Measurements from ENCODE around the gene ARL3.

Gene ARL3

DNA sequence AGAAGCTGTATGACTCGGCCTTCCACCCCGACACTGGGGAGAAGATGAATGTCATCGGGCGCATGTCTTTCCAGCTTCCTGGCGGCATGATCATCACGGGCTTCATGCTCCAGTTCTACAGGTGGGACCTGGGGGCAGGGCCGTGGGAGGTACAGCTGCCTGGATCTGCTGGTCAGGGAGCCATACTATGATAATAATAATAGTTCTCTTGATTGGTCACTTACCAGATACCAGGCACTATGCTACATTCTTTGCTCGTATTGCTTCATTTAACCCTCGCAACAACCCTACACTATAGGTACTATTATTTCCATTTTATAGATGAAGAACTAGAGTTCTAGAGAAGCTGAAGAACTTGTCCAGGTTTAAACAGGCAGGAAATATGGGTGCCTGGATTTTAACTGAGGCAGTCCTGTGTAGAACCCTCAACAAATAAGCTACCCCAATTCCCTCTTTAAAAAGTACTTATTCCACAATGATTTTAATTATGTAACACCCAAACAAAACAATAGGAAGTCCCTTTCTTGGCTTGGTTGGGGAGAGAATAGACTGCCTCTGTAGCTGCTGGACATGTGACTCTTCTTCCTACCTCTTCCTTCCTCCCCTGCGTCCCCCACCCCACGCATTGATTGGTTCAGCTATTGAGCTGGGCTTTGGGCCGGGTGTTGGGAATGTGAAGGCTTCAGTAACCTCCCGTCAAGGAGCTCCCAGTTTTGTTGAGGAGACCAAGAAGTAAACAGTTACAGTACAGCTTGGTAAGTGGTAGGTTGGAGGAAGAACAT is 13.0 kb upstream of the ARL3 start:
- TF ChIP-seq, protein P1, sequence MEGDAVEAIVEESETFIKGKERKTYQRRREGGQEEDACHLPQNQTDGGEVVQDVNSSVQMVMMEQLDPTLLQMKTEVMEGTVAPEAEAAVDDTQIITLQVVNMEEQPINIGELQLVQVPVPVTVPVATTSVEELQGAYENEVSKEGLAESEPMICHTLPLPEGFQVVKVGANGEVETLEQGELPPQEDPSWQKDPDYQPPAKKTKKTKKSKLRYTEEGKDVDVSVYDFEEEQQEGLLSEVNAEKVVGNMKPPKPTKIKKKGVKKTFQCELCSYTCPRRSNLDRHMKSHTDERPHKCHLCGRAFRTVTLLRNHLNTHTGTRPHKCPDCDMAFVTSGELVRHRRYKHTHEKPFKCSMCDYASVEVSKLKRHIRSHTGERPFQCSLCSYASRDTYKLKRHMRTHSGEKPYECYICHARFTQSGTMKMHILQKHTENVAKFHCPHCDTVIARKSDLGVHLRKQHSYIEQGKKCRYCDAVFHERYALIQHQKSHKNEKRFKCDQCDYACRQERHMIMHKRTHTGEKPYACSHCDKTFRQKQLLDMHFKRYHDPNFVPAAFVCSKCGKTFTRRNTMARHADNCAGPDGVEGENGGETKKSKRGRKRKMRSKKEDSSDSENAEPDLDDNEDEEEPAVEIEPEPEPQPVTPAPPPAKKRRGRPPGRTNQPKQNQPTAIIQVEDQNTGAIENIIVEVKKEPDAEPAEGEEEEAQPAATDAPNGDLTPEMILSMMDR (IDR thresholded peaks at IDR 0.05; ENCODE audit: low read depth, low read length, poor library complexity, severe bottlenecking): no peak
- no peak for TF ChIP-seq EZH2phosphoT487 (IDR thresholded peaks at IDR 0.05; ENCODE audit: borderline replicate concordance, low read length)
- peaks cover 75% of the 10 kb centered on the region for H3K36me3 ChIP-seq (ENCODE audit: control insufficient read depth, low read length)
- no peak overlapping the region for H3K4me2 ChIP-seq (ENCODE audit: low read length)
- no peaks in the 10 kb centered on the region for H3F3A ChIP-seq (ENCODE audit: control insufficient read depth, insufficient read depth)
- no peak overlapping the region for H3K4me3 ChIP-seq (ENCODE audit: low read length)
- H3K9me3 ChIP-seq (ENCODE audit: control insufficient read depth, insufficient read depth, low read length): no peaks in the 10 kb centered on the region
- no peaks in the 10 kb centered on the region for H3K4me1 ChIP-seq (ENCODE audit: control insufficient read depth, low read length)
- H3K27ac ChIP-seq (ENCODE audit: low read depth, low read length): no peak overlapping the region
- no peaks in the 10 kb centered on the region for H3K27me3 ChIP-seq (ENCODE audit: control insufficient read depth, low read length)
- H3K79me2 ChIP-seq (ENCODE audit: control insufficient read depth, low read length): peaks cover 33% of the 10 kb centered on the region
- H3K9me2 ChIP-seq (replicated peaks; ENCODE audit: control insufficient read depth, low read length): no peaks in the 10 kb centered on the region
- no peaks in the 10 kb centered on the region for H4K20me1 ChIP-seq (ENCODE audit: control insufficient read depth, insufficient read depth, low read depth, low read length)

DNA sequence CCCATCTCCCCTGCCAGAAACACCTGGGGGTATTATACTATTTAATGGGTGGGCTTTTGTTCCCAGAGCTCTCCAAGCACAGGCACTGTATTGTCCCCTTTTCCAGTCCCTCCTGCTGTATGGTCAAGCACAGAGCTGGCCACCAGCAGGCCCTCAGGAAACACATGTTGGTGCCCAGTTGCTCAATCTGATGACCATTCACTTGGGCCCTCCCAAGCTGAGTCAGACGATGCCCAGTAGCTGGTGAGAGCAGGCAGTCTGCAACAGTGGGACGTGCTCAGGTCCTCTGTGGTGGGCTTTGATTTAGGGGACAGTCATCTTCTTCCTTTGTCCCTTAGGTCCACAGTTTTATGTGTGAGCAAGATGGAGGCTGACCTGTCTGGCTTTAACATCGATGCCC is 12.1 kb upstream of the ARL3 start:
- no peaks in the 10 kb centered on the region for H3K9me3 ChIP-seq (ENCODE audit: control insufficient read depth, insufficient read depth, low read length)
- no peak overlapping the region for H3K4me3 ChIP-seq (ENCODE audit: low read length)
- no peaks in the 10 kb centered on the region for H3F3A ChIP-seq (ENCODE audit: control insufficient read depth, insufficient read depth)
- peaks cover 72% of the 10 kb centered on the region for H3K36me3 ChIP-seq (ENCODE audit: control insufficient read depth, low read length)
- no peaks in the 10 kb centered on the region for H3K27me3 ChIP-seq (ENCODE audit: control insufficient read depth, low read length)
- H3K4me2 ChIP-seq (ENCODE audit: low read length): no peak overlapping the region
- H3K79me2 ChIP-seq (ENCODE audit: control insufficient read depth, low read length): peaks cover 40% of the 10 kb centered on the region
- TF ChIP-seq EZH2phosphoT487 (IDR thresholded peaks at IDR 0.05; ENCODE audit: borderline replicate concordance, low read length): no peak
- TF ChIP-seq, protein P1 (IDR thresholded peaks at IDR 0.05; ENCODE audit: low read depth, low read length, poor library complexity, severe bottlenecking): no peak
- H3K9me2 ChIP-seq (replicated peaks; ENCODE audit: control insufficient read depth, low read length): no peaks in the 10 kb centered on the region
- no peak overlapping the region for H3K27ac ChIP-seq (ENCODE audit: low read depth, low read length)
- H3K4me1 ChIP-seq (ENCODE audit: control insufficient read depth, low read length): no peaks in the 10 kb centered on the region
- no peaks in the 10 kb centered on the region for H4K20me1 ChIP-seq (ENCODE audit: control insufficient read depth, insufficient read depth, low read depth, low read length)

DNA sequence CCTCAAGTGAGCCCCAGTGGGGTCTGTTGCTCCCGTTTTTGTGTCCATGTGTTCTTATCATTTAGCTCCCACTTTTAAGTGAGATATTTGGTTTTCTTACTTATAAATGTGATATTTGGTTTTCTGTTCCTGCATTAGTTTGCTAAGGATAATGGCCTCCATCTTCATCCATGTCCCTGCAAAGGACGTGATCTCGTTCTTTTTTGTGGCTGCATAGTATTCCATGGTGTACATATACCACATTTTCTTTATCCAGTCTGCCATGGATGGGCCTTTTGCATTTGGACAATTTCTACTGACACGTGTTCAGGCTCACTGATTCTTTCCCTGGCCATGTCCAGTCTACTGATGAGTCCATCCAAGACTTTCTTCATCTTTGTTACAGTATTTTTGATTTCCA is 9.8 kb upstream of the ARL3 start:
- H4K20me1 ChIP-seq (ENCODE audit: control insufficient read depth, insufficient read depth, low read depth, low read length): 0 out of 2 replicates have a peak, but pooled peaks cover 3% of the 10 kb centered on the region
- H3K4me2 ChIP-seq (ENCODE audit: low read length): no peak overlapping the region
- no peaks in the 10 kb centered on the region for H3K27me3 ChIP-seq (ENCODE audit: control insufficient read depth, low read length)
- peaks cover 69% of the 10 kb centered on the region for H3K36me3 ChIP-seq (ENCODE audit: control insufficient read depth, low read length)
- H3K4me1 ChIP-seq (ENCODE audit: control insufficient read depth, low read length): no peaks in the 10 kb centered on the region
- H3K79me2 ChIP-seq (ENCODE audit: control insufficient read depth, low read length): peaks cover 62% of the 10 kb centered on the region
- no peaks in the 10 kb centered on the region for H3F3A ChIP-seq (ENCODE audit: control insufficient read depth, insufficient read depth)
- no peak overlapping the region for H3K4me3 ChIP-seq (ENCODE audit: low read length)
- no peaks in the 10 kb centered on the region for H3K9me3 ChIP-seq (ENCODE audit: control insufficient read depth, insufficient read depth, low read length)
- no peaks in the 10 kb centered on the region for H3K9me2 ChIP-seq (replicated peaks; ENCODE audit: control insufficient read depth, low read length)
- no peak overlapping the region for H3K27ac ChIP-seq (ENCODE audit: low read depth, low read length)
- TF ChIP-seq, protein P1 (IDR thresholded peaks at IDR 0.05; ENCODE audit: low read depth, low read length, poor library complexity, severe bottlenecking): no peak
- no peak for TF ChIP-seq EZH2phosphoT487 (IDR thresholded peaks at IDR 0.05; ENCODE audit: borderline replicate concordance, low read length)
